Endothelial cell (in vitro differentiated cells): ENCODE results near the gene DNAH8. TPM values are rescaled to one million over a fixed set of nuclear protein-coding genes. Genes with fewer than 3 reads are reported as not detected.

Experiments
- DNase-seq: peaks from one replicate; pipeline ENCODE4 v3.0.0; 2021; ENCODE audit warnings: low spot score
- H3K27ac Mint-ChIP-seq: one replicate; pipeline ENCODE4 v1.8.0; 2021; ENCODE audit warnings: mixed read lengths, inconsistent platforms; ENCODE audit not compliant: unreplicated experiment
- H3K27me3 Mint-ChIP-seq: one replicate; pipeline ENCODE4 v1.8.0; 2021; ENCODE audit warnings: mild to moderate bottlenecking, moderate library complexity, mixed read lengths, inconsistent platforms; ENCODE audit not compliant: unreplicated experiment
- H3K36me3 Mint-ChIP-seq: one replicate; pipeline ENCODE4 v1.8.0; 2021; ENCODE audit warnings: mild to moderate bottlenecking, low read depth, mixed read lengths, inconsistent platforms; ENCODE audit not compliant: unreplicated experiment
- H3K4me1 Mint-ChIP-seq: one replicate; pipeline ENCODE4 v1.8.0; 2021; ENCODE audit warnings: mild to moderate bottlenecking, mixed read lengths, inconsistent platforms; ENCODE audit not compliant: unreplicated experiment
- H3K4me3 Mint-ChIP-seq: one replicate; pipeline ENCODE4 v1.8.0; 2021; ENCODE audit warnings: mild to moderate bottlenecking, mixed read lengths, inconsistent platforms; ENCODE audit not compliant: unreplicated experiment
- H3K9me3 Mint-ChIP-seq: one replicate; pipeline ENCODE4 v1.8.0; 2021; ENCODE audit warnings: mixed read lengths, inconsistent platforms; ENCODE audit not compliant: unreplicated experiment
- total RNA-seq: library from RNA; stranded (reverse); fragmentation: NEBNext Ultra II Directional; extraction: Animal tissue kit (Norgen Biotek cat#: 25700); gene quantifications from one replicate; pipeline ENCODE4 v1.2.1, GENCODE V29; 2021; ENCODE audit not compliant: unreplicated experiment
- TF ChIP-seq, protein P1 (sequence below): fragments of 200-600 bp; sonication (generic); IDR thresholded peaks from one replicate; pipeline ENCODE4 v1.5.0; 2021; ENCODE audit warnings: antibody characterized with exemption; ENCODE audit not compliant: unreplicated experiment

The DNAH8 gene
- total RNA-seq, 1 donor from 2014 or later: 0.05 TPM

DNA sequence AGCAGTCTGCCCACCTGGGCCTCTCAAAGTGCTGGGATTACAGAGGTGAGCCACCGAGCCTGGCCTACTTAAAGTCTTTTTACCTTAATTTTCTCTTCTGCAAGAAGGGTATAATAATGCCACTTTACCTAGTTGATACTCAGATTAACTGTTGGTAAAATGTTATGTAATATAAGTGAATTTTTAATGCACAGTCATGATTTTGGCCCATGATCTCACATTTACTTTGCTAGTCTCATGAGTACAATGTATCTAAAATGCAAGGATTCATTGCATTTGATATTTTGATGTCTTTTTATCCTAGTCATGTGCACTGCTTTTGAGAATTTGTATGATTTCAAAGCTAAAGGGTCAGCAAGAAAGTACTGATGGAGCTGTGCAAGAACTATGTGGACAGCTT is 13.1 kb downstream of the DNAH8 start:
- H3K9me3 Mint-ChIP-seq: no peaks in the 10 kb centered on the region
- TF ChIP-seq, protein P1, sequence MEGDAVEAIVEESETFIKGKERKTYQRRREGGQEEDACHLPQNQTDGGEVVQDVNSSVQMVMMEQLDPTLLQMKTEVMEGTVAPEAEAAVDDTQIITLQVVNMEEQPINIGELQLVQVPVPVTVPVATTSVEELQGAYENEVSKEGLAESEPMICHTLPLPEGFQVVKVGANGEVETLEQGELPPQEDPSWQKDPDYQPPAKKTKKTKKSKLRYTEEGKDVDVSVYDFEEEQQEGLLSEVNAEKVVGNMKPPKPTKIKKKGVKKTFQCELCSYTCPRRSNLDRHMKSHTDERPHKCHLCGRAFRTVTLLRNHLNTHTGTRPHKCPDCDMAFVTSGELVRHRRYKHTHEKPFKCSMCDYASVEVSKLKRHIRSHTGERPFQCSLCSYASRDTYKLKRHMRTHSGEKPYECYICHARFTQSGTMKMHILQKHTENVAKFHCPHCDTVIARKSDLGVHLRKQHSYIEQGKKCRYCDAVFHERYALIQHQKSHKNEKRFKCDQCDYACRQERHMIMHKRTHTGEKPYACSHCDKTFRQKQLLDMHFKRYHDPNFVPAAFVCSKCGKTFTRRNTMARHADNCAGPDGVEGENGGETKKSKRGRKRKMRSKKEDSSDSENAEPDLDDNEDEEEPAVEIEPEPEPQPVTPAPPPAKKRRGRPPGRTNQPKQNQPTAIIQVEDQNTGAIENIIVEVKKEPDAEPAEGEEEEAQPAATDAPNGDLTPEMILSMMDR: no peak
- DNase-seq: no peak
- peaks cover 3% of the 10 kb centered on the region for H3K27me3 Mint-ChIP-seq
- H3K27ac Mint-ChIP-seq: no peak overlapping the region
- no peaks in the 10 kb centered on the region for H3K36me3 Mint-ChIP-seq
- H3K4me3 Mint-ChIP-seq: no peak overlapping the region
- no peaks in the 10 kb centered on the region for H3K4me1 Mint-ChIP-seq

DNA sequence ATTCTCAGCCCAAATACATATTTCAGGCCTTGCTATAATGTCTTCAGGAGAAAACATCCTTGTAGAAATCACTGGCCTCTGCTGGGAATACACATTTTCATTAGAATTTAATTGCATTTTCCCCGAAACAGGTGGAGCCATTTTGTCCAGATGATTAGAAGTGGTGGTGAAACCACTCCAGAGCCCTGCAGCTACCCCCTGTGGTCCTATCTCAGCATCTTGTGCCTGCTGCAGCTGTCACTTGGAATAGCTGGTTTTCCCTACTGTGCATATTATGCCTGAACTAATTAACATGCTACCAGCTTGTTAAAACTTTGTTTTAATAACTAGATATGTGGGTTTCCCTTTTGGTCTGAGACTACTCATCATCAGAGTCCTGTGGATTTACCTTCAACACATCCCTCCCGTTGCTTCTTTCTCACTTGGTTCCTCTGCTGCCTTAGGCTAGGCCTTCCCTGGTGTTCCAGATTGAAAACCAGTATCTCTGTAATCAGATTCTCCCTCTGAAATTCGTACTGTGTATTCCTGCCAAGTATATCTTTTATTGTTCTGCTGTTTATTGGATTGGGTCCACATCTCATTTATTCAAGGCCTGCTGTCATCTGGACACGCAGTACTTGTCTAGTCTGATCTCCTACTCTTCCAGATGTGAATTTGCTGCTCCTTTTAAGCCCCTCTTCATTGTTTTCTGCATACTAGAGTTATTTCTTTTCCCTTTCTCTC is 15.2 kb downstream of the DNAH8 start:
- Mint-ChIP-seq H3K9me3 (no peaks in the 10 kb centered on the region), H3K36me3 (no peaks in the 10 kb centered on the region), H3K4me3 (no peak overlapping the region), H3K27ac (no peak overlapping the region), H3K27me3 (peaks cover 3% of the 10 kb centered on the region), H3K4me1 (no peaks in the 10 kb centered on the region)
- no peak for DNase-seq
- TF ChIP-seq, protein P1: no peak

DNA sequence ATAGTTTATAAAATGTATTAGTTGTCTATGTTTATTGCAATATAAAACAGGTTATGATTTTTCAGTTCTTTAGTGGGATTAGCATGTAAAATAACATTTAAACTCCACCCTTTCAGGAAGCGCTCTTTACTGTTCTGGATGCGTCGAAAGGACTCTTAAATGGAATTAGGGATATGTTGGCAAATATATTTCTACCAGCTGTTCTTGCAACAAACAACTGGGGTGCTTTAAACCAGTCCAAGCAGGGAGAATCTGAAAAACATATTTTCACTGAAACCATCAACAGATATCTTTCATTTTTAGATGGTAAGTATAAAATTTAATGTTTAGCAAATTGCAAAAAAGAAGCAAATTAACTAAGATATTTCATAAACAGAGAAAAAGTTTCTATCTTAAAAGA is 21.8 kb downstream of the DNAH8 start:
- no peak overlapping the region for H3K4me3 Mint-ChIP-seq
- H3K4me1 Mint-ChIP-seq: no peaks in the 10 kb centered on the region
- DNase-seq: no peak
- H3K9me3 Mint-ChIP-seq: no peaks in the 10 kb centered on the region
- H3K36me3 Mint-ChIP-seq: no peaks in the 10 kb centered on the region
- TF ChIP-seq, protein P1: no peak
- H3K27me3 Mint-ChIP-seq: no peaks in the 10 kb centered on the region
- H3K27ac Mint-ChIP-seq: no peak overlapping the region

DNA sequence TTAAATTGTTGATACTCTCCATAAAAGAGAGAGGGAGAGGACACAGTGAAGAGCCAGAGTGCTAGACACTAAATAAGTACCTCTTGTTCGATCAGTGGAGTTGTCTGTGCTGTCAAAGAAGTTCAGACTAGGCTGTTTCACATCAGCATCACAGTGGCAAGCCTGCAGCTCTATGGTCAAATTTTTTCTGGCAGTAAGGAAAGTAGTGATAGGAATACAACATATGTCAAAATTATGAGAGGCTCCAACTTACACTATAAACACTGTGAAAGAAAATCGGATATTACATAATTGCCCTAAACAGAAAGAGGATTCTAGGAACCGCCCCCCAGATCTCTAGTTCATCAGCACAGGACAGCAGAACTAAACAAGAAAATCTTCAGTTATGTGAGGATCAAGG is 23.1 kb downstream of the DNAH8 start:
- no peaks in the 10 kb centered on the region for H3K9me3 Mint-ChIP-seq
- no peak overlapping the region for H3K4me3 Mint-ChIP-seq
- H3K36me3 Mint-ChIP-seq: no peaks in the 10 kb centered on the region
- no peaks in the 10 kb centered on the region for H3K4me1 Mint-ChIP-seq
- H3K27me3 Mint-ChIP-seq: no peaks in the 10 kb centered on the region
- DNase-seq: no peak
- no peak overlapping the region for H3K27ac Mint-ChIP-seq
- TF ChIP-seq, protein P1: no peak

DNA sequence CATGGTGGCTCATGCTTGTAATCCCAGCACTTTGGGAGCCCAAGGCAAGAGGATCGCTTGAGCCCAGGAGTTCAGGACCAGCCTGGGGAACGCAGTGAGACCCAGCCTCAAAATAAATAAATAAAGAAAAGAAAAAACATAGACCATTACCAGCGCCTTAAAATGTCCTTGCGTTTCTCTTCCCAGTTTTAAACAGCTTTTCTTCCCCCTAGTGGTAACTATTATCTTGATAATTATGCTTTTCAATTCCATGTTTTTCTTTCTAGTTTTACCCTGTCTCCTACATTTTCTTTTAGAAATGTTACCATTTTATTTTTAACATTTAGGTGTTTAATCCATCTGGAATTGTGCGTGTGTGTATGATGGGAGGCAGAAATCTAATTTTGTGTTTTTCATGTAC is 24.4 kb downstream of the DNAH8 start:
- Mint-ChIP-seq H3K27me3 (no peaks in the 10 kb centered on the region), H3K4me3 (no peak overlapping the region), H3K9me3 (no peaks in the 10 kb centered on the region), H3K36me3 (no peaks in the 10 kb centered on the region), H3K27ac (no peak overlapping the region), H3K4me1 (no peaks in the 10 kb centered on the region)
- TF ChIP-seq, protein P1: peak; percentile 60
- no peak for DNase-seq
